ENCODE data around the gene DPP6.

The DPP6 gene

GRCh38 chr7:154345093-154345492 is 292.9 kb downstream of the DPP6 start:
- no peak for DNase-seq

DNA sequence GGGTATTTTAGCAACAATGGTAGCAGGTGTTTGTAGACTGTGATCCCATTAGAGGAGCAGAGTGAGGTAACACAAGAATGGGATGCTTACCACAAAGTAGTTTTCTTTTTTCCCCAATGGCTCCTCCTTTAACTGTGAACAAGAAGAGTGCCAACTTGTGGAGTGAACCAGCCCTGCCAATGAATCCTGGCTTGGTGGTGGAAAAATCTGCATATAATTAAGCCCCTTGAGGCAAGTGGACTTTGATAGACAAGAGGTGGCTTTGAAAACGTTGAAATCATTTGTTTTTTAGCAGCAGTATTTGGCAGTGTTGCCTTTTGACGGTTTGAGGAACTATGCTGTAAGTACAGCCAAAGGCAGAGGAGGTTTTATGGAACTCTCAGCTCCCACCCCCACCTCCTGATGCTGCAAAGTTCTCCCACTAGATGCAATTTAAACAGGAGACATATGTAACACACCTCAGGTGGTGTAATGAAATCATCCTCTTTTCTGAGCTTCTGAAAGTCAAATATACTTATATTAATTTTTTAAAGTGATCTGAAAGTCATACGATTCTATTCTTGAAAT is 295.6 kb downstream of the DPP6 start:
- peak in 1 of 2 donors; percentile 25 for DNase-seq

DNA sequence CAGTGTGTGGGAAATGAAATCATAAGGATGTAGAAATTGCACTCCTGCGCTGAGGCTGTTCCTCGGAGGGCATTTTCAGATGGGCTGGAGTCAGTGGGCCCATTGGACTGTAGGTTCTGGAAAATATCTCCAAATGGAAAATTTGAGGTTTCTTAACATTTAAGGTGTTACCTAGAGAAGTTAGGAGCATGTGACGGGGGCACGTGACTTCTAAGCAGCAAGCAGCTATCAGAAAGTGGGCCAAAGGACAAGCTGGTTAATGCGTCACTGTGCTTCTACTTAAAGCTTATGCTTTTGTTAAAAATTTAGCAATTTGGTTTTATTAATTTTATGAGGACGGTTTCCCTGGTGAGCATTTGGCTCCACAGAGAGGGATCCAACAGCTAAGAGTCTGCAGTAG is 298.7 kb downstream of the DPP6 start:
- no peak for DNase-seq

DNA sequence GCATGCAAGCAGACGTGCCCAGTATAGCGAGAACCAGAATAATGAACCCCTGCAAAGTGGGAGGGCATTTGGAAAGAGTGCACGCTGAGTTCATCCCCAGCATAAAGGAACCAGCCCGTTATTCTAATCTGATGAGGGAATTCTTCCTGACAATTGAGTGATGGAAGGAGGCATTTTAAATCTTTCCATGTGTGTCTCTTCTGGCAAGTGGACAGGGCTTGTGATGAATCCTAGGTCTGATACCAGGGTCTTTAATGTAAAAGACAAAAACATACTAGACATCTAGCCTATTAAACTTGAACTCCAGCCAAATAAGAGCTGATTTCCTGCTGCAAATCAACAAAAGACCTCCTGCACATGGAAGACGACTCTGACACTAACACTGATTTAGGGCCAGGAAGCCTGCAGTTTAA is 301.2 kb downstream of the DPP6 start:
- no peak for DNase-seq

GRCh38 chr7:154364170-154364569 is 312.0 kb downstream of the DPP6 start:
- DNase-seq, result no peak

DNA sequence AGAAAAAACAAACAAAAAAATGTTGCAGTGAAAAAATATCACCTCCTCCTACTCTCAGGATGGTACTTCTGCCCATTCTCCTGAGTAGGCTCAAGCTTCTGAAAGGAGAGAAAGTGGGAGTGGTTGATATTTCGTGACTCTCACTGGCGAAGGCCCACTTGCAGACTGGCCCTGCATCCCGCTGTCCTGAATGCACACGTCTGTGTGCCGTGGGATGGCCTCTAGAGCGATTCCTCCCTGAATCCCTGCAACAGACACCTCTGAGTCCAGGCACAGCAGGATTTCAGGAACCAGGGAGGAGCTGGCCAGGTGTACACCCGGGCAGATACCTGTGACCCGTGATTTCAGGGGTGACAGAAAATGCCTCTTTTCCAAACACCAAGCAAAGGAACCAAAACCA is 319.2 kb downstream of the DPP6 start:
- no peak for DNase-seq

DNA sequence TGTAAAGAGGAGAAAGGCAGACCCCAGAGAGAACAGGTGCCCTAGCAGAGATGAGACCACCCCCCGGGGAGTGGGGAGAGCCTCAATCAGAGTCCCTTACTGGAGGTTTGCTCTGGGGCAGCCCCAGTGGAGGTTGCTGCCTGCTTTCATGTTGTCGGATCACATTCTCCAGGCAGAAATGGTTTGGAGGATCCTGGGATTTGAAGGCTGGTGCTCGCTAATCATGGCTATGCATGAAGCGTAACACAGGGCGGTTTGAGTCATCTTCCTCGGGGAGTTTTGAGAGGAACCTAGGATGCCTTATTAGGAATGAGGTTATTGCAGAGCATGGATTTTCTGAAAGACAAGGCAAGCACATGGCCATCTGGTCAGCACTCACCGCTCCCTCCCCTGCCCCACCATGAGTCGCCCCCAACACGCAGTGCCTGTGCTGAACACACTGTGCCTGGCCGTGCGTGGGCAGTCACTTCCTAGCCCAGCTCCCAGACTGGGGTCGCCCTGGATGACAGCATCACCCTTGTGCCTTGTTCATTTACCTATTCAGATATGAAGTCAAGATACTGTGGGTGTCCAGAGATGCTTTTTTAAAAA is 319.9 kb downstream of the DPP6 start:
- DNase-seq, result no peak

DNA sequence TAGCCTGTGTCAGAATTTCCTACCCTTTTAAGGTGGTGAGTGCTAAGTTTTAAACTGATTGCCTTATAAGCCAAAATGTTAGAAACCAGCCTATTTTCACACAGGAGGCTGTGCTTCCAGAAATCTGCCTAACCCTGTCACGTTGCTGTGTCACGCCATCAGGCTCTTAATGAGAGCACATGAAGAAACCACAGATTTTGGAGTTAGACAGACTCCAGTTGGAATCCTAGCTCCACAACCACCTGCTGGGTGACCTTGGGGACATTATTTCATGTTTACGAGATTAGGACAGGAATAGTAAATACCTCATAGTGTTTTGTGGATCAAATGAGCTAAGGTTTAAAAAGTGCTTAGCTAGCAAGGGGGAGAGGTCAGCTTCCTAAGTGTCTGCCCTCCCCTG is 321.8 kb downstream of the DPP6 start:
- no peak for DNase-seq

- DNase-seq, result no peak
Measured at GRCh38 chr7:154375956-154376355, 323.8 kb downstream of the DPP6 start.

DNA sequence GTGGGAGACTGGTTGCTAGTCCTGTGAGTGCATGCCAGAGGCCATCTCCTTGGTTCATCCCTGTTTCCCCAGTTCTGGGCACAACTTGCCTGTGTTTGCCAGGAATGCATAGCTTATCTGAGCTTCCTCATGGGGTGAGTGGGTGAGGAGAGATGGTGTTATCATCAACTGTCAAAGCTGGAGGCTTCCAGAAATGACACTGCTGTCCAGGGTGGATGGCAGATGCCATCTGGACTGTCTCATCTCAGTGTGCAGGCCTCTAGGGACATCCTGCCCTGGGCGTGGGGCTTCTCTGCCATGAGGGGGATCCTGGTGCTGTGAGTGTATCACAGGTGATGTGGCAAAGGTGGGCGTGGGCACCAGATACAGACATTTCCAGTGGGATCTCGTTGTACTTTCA is 328.6 kb downstream of the DPP6 start:
- no peak for DNase-seq

GRCh38 chr7:154383045-154383444 is 330.8 kb downstream of the DPP6 start:
- DNase-seq, result no peak

- no peak for DNase-seq
Measured at GRCh38 chr7:154385214-154385613, 333.0 kb downstream of the DPP6 start.

DNA sequence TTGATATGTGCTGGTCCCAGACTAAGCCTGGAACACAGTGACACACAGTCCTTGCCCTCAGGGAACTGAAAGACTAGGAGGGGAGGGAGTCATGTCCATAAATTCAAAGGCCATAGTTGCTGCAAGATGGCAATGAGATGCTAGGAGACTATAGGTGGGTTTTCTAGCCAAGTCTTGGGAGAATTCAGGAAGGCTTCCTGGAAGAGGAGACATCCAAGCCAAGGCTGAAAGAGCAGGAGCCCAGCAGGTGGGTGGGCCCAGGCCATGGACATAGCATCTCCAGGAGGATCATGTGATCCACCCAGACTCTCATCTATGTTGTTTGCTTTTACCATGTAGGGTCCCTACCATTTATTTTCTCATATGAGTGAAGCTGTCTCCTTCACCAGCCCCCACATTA is 335.1 kb downstream of the DPP6 start:
- DNase-seq, result no peak

GRCh38 chr7:154388412-154388811 is 336.2 kb downstream of the DPP6 start:
- no peak for DNase-seq

- no peak for DNase-seq
Measured at GRCh38 chr7:154388999-154389398, 336.8 kb downstream of the DPP6 start.

DNA sequence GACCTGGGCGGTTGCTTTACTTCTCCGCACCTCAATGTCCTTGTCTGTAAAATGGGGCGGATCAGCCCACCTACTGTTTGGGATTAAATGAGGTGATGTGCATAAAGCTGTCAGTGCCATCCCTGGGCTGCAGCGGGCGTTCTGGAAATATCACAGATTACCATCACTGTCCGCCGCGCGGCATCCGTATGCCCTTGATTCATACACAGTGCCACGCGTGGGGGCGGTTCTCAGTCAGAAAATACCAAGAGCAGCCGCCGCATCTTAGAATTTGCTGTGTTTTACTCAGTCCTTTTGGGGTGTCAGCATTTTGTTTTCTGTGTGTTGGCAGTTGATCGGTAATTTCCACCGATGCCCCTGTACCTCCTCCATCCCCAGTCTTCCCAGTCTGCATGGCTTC is 338.8 kb downstream of the DPP6 start:
- DNase-seq, result no peak

DNA sequence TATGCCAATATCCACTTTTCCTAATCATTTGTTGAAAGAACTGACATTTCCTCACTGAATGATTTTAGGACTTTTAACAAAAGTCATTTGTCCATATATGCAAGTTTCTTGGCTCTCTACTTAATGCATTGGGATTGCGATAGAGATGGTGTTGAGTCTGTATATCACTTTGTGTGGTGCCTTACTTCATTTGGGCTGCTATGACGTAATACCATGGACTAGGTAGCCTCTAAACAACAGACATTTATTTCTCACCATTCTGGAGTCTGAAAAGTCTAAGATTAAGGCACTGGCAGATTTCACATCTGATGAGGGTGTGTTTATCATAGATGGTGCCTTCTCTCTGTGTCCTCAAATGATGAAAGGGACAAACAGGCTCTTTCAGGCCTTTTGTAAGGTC is 342.6 kb downstream of the DPP6 start:
- no peak for DNase-seq

DNA sequence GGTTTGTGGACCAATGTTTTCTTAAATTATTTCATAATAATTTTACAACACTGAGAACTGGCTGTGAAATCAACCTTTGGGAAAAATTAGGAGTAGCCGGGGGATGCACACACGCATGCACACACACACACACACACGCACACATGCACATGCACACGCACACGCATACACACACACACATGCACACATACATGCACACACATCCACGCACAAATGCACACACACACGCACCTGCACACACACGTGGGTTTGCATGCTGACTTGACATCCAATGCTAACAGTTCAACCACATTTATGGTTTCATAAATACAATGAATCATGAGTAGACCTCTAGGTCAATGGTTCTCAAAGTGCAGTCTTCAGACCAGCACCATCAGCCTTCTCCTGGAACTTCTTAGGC is 354.1 kb downstream of the DPP6 start:
- DNase-seq, result no peak

- DNase-seq, result peak in 1 of 2 donors; percentile 31
Measured at GRCh38 chr7:154409703-154410311, 357.6 kb downstream of the DPP6 start.

DNA sequence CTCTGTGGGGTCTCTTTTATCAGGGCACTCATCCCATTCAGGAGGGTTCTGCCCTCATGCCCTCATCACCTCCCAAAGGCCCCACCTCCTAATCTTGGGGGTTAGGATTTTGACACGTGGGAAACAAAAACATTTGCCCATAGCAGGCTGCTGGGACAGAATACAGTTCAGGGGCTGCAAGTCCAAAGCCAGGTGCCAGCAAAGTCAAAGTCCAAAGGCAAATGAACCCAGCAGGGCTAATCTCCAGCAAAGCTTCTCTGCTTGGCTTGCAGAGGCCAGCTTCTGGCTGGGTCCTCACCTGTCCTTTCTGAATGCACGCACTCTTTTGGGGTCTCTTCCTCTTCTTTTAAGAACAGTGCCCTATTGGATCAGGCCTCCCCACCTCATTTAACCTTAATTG is 359.9 kb downstream of the DPP6 start:
- no peak for DNase-seq

DNA sequence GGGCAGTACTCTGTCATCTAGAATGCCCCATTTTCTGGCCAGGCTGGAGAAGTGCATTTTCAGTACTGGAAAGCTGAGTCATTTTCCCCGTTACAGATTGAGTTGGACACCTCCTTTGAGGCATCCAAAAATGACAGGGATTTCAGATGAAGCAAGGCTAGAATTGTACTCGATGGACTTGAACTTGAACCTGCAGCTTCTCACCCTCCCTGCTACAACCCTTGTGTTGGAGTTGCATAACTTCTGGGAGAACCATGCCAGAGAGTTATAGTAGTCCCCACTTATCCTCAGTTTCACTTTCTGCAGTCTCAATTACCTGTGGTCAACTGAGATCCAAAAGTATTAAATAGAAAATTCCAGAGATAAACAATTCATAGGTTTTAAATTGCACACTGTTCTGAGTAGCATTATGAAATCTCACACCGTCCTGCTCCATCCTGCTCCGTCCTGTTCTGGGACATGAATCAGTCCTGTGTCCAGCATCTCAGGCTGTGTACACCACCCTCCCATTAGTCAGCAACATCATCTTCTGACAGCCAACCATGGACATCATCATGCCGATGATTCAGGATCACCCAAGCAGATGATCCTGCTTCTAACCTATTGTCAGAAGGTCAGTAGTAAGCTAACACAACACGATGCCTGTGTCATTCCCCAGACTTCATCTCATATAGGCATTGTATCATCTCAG is 363.7 kb downstream of the DPP6 start:
- no peak for DNase-seq

DNA sequence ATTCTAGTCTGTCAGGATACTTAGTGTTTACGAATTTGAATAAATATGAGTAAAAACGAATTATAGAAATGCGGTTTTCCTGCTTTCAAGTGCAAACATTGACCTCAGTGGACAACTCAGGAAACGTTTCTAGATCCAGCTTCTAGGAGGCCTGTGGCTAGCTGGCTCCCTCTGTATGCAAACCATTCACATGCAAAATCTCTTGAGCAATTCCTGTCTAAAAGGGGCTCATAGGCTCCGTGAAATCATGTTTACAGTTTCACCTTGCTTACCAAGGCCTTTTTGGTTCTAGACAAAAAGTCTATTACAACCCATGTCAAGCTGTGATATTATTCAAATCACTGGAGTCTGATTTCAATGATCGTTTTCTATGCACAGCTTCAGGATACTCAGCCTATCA is 364.5 kb downstream of the DPP6 start:
- no peak for DNase-seq

- DNase-seq, result no peak
Measured at GRCh38 chr7:154419344-154419743, 367.1 kb downstream of the DPP6 start.

DNA sequence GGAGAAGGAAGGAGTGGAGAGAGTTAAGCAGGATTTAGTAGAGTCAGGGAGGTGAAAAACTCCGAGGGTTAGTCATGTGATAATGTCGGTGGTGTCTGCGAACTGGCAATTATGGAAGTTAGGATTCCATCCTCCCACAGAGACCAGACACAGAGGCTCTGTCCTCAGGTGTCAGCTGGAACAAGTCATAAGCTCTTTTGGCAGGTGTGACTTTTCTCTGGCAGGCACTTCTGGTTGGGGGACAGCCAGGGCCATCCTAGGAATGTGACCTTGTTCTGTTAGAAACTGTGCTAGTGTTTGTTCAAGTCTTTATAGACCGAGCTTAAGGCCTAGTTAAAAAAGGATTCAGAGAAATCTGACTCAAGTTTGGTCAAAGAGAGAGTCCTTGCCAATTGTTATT is 371.0 kb downstream of the DPP6 start:
- peak in 1 of 2 donors; percentile 32 for DNase-seq
